GM21723 (cell line): Measurements from ENCODE around the gene ATF1.
"Not testable (repeated sequence)": the region's sequence is repeated elsewhere in the genome, so short reads cannot be mapped to it uniquely, and the experiment has no call there.

Source experiments
- ATAC-seq: cut with Tn5 transposase; IDR thresholded peaks from one replicate; pipeline ENCODE4 v1.9.1; 2021; ENCODE audit warnings: mild to moderate bottlenecking, moderate library complexity; ENCODE audit not compliant: unreplicated experiment

ATF1 gene

GRCh38 chr12:50855218-50855617 lies 91.3 kb downstream of the ATF1 start:
- not testable (repeated sequence) for ATAC-seq

- ATAC-seq = not testable (repeated sequence)
These were observed 91.8 kb downstream of the ATF1 start for GRCh38 chr12:50855679-50856078.

- no peak for ATAC-seq
These were observed 95.9 kb downstream of the ATF1 start for GRCh38 chr12:50859621-50860310.

GRCh38 chr12:50862316-50862715 lies 98.4 kb downstream of the ATF1 start:
- no peak for ATAC-seq

GRCh38 chr12:50865266-50865665 lies 101.4 kb downstream of the ATF1 start:
- ATAC-seq = no peak

- not testable (repeated sequence) for ATAC-seq
These were observed 105.0 kb downstream of the ATF1 start for GRCh38 chr12:50868881-50869280.
